NCI-H2107 (cell line): ENCODE results near the gene NANOS1.

ENCODE experiments used
- DNase-seq: peaks from one replicate; lab custom pipeline; 2025; lab: John Stamatoyannopoulos, UW

The NANOS1 gene

DNA sequence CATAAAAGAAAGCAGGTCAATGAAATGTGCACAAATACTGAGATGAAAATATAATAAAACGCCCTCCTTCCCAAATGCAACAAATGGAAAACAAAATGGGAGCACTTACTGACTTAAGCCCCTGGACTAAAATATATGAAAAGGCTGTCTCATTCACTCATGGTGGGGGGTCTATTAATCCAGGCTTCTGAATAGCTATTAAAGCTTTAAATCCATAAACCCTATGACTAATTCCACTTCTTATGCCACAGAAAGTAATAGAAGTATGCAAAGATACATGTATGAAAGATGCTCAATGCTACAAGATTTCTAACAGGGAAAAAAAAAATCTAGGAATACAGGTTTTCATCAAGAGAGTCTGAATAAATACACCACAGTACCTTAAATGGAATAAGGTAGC lies 30.6 kb downstream of the NANOS1 start:
- DNase-seq = no peak

DNA sequence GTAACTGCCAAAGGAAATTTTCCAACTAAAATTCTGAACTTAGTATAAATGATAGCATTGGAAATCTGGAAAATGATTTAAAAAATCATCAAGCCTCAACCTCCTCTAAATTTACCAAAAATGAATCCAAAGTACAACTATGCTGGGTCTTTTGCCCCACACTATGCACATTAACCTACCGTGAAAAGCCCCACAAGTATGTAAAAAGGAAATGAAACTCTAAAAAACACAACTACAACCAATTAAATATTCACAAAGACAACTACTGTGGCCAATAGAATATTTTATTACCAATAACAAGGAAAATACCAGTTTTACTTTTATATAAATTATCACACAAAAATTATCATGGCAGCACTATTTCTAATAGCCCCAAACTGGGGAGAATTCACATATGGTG lies 31.8 kb downstream of the NANOS1 start:
- DNase-seq = no peak

DNA sequence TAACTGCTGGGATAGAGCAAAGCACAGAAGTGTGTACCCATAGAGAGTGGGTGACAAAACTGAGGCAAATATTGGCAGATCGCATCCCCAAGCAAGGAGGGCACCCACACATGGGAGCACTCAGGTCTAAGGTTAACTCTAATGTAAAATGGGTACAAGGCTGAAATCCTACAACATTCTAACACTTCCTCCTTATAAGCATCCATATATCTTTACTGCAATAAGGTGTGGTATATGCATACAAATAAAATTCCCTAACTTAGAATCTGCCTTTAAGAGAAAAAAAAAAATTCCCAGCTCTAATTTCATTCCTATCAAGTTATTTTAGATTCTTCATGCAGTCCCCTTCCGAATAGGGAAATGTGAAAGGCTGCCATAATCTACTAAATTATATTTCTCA lies 32.4 kb downstream of the NANOS1 start:
- no peak for DNase-seq

DNA sequence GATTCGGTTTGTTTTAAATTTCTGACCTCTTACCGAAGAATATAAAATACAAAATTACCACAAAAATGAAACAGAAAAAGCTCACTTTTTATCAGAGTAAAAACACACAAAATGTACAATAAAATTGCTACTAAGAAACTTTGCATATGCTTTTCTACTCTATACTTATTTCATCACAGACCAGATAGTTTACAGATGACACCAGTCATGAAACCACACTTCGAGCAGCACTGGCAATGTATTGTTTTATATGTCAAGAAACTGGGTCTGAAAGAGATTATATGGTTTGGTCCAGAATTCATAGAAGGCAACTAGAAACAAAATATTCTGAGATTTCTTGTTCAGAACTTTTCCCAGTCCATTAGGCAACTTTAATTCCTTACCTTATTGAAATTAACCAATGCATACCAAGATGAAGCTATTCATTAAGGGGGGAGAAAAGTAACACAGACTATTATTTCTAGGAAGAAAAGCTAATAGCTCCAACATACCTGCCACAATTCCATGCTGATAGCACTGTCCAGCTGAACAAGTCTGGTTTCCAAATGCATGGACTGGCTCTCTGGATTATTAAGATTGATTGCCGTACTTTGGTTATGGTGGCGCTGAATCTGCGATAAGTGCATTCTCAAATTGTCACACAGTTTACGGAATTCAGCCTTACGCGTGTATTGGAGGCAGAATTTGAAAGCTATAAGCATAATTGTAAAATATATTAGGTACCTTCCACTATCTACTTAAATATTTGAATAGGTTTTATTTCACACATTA lies 41.1 kb downstream of the NANOS1 start:
- no peak for DNase-seq

DNA sequence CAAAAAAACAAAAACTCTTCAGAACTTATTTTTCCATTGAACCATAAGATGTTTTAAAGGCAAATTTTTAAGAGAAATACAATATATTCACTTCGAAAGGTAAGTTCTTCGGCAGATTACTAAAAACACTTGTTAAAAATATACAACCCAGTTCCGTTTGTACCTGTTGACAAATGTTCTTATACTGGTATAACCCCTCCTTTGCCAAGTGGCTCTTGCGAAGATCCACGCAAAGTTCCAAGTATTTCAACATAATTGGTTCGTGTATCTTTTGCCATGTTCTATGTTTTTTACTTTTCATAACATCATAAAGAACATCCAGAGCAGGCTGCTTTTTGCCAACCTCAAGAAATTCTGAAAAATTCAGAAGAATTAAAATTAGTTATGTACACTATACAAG lies 44.1 kb downstream of the NANOS1 start:
- no peak for DNase-seq

DNA sequence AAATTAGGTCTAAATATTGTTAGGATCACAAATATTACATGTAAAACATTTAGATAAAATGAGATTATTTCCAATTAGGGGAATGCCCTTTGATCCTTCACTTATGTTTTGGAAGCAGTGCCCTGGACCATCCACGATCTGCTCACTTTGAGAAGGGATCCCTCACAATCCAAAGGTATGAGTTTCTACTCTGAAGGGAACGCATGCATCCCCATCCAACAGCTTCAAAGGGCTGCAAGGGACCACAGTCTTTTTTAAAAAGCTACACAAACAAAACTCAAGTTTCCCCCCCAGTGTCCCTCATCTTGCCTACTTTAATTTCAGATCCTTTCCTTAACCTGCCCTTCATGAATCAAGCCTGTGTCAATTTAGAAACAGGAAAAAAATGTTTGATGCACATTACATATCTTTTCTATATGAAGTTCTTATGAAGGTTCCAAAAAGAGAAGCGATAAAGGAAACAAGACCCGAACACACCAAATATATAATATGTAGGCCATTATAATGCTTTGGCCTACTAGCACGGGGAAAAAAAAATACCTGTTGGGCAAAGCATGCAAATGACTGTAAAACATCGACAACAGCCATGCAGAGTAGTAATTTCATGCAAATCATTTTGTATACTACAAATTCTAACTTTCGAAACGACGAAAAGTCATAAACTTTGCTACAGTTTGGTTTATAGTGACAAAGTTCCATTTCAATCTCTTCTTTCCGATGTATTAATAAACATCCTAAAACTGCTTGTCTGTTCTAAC lies 49.1 kb downstream of the NANOS1 start:
- no peak for DNase-seq

DNA sequence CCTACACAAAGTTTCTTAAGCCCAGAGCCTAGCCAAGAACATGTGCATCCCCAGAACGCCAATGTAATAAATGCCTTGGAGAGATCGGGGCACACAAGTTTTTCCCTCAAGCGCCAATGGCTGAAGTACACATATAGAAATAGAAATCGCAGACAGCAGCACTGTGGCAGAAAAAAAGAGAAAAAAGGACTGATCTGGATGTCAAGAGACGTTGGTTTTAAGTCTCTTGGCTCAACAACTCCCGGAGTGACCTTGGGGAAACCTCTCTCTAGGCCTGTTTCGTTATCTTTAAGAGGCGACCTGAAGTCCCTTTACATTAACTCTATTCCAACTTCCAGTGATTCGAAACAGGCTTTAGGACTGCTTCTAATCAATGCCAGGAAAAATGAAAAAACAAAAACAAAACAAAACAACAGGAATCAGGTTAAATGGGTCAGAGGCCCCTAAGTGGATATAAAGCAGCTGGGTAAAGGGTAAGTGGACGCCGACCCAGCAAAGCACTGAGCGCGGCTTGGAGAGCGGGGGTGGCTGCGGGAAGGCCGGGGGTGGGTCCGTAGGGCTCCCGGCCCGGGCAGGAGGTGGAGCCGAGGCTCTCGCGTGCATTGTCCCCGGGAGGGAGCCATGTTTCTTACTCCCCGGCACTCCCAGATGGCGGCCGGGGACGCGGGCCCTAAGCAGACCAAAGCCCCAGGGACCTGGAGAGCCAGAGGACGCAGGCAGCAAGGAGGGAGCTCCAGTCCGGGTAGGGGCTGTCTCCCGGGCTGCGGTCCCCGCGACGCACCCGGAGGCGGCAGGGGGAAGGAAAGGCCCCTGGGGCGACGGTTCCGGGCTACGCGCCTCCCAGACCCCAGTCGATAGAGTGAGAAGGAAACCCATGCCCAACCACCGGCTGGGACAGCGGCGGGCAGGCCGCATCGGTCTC lies 50.3 kb downstream of the NANOS1 start:
- peak; percentile 18 for DNase-seq

DNA sequence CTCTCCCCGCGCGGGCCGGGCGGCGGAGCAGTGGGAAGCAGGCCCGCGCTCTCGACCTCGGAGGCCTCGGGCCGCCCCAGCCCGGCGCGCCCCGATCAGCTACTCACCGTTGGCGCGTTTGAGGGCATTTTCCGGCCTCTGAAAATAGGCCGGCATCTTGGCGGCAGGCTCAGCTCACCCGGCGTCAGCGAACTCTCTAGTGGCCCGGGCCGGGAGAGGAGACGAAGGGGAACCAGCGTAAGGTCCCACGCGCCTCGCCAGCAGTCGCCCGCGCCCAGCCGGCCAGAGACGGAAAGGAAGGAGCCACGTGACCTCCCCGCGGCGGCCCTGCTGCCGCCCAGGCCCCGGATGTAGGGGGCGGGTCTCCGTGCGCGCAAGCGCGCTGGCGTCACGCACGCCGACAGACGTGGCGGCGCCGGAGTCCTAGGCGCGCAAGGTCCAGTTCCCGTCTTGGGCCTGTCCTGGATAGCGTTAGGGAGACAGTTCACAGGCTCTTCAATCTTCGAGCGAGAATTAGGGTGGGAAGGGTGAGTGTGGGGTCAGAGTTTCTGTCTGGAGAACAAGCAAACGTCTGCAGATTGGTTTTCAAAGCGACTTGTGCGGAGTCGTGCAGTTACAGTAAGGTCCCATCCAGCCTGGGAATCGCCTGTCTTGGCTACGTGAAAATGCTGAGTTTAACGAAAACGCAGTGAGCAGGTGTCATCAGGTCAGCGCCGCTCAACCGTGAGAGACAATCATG lies 51.2 kb downstream of the NANOS1 start, which contains the start of gene EIF3A:
EIF3A (minus strand) TSS at position 297 of the 739 bp plus-strand sequence; CDS start at position 156, 141 bp downstream.
- DNase-seq = peak; percentile 24
